Spinal cord (tissue), 10 donors: ENCODE data around the gene SF3B2. TPM values are rescaled to one million over a fixed set of nuclear protein-coding genes. Genes with fewer than 3 reads are reported as not detected.
A peak's percentile ranks its signal among the peaks of the same experiment; 100 is the strongest.

Source experiments
- DNase-seq, 6 donors: peaks; one replicate each; pipeline versions ENCODE4 v3.0.0 to v3.0.0-alpha.2; 2013 to 2015; ENCODE audit warnings: low spot score in 6 of 6, low read depth in 4 of 6
- H3K27ac ChIP-seq: one replicate; pipeline ENCODE4 v1.5.1; 2013; ENCODE audit warnings: low read depth, low read length, control low read depth
- H3K27me3 ChIP-seq: one replicate; pipeline ENCODE4 v1.6.1; 2013; ENCODE audit warnings: low read length; ENCODE audit not compliant: control insufficient read depth, insufficient read depth
- H3K36me3 ChIP-seq: one replicate; pipeline ENCODE4 v1.6.1; 2013; ENCODE audit warnings: low read length; ENCODE audit not compliant: control insufficient read depth, insufficient read depth
- H3K4me1 ChIP-seq: one replicate; pipeline ENCODE4 v1.6.1; 2013; ENCODE audit warnings: low read length; ENCODE audit not compliant: control insufficient read depth, insufficient read depth
- H3K4me3 ChIP-seq: one replicate; pipeline ENCODE4 v1.5.1; 2013; ENCODE audit warnings: low read depth, low read length, control low read depth
- H3K9me3 ChIP-seq: one replicate; pipeline ENCODE4 v1.6.1; 2013; ENCODE audit warnings: low read length; ENCODE audit not compliant: control insufficient read depth, insufficient read depth
- WGBS: methylation state at CpG from one replicate; pipeline ENCODE4 v1.1.5; 2013; ENCODE audit warnings: missing lambda C conversion rate; ENCODE audit not compliant: insufficient coverage; 5-methylcytosine and 5-hydroxymethylcytosine counted together
- polyA plus RNA-seq, 2 donors: library from polyadenylated mRNA; unstranded; fragments of 120-200 nt; gene quantifications; one replicate each; pipeline ENCODE4 v1.2.1, GENCODE V29; 2013; ENCODE audit not compliant: insufficient read length in 2 of 2
- total RNA-seq, 2 donors: library from RNA; depleted of rRNA in 1 of 2; stranded (reverse); fragments of 120-200 nt in 1 of 2; fragments of >200 nt in 1 of 2; gene quantifications; one replicate each; pipeline versions ENCODE4 v1.2.3 to v1.2.4, GENCODE V29; 2013 to 2014
- donor health status: healthy.

The SF3B2 gene
- total and polyA plus RNA-seq, 4 donors: 84.1 to 246 (median 196) TPM

- Histone ChIP-seq H3K4me3 (no peak overlapping the region), H3K27ac (no peak overlapping the region), H3K36me3 (peaks cover 74% of the 10 kb centered on the region), H3K9me3 (no peaks in the 10 kb centered on the region), H3K4me1 (no peaks in the 10 kb centered on the region), H3K27me3 (no peaks in the 10 kb centered on the region)
- DNase-seq: no peak
- WGBS: no CpG with 5 or more reads among the region's 2 CpGs
These were observed 10.2 kb downstream of the SF3B2 start for GRCh38 chr11:66062408-66062807.

GRCh38 chr11:66063900-66064299 lies 11.7 kb downstream of the SF3B2 start:
- no peaks in the 10 kb centered on the region for H3K9me3 ChIP-seq
- H3K36me3 ChIP-seq: peaks cover 74% of the 10 kb centered on the region
- no peak overlapping the region for H3K27ac ChIP-seq
- 100% methylated on average over 1 of the region's 2 CpGs for WGBS
- no peak overlapping the region for H3K4me3 ChIP-seq
- H3K4me1 ChIP-seq: peaks cover 12% of the 10 kb centered on the region
- no peaks in the 10 kb centered on the region for H3K27me3 ChIP-seq
- no peak for DNase-seq

GRCh38 chr11:66064571-66064970 lies 12.4 kb downstream of the SF3B2 start:
- Histone ChIP-seq H3K4me3 (no peak overlapping the region), H3K27ac (no peak overlapping the region), H3K9me3 (no peaks in the 10 kb centered on the region), H3K4me1 (peaks cover 18% of the 10 kb centered on the region), H3K36me3 (peaks cover 70% of the 10 kb centered on the region), H3K27me3 (no peaks in the 10 kb centered on the region)
- DNase-seq: no peak
- WGBS: no CpG with 5 or more reads among the region's 1 CpG

- Histone ChIP-seq H3K4me3 (no peak overlapping the region), H3K9me3 (no peaks in the 10 kb centered on the region), H3K27ac (no peak overlapping the region), H3K36me3 (peaks cover 50% of the 10 kb centered on the region), H3K27me3 (no peaks in the 10 kb centered on the region), H3K4me1 (peaks cover 25% of the 10 kb centered on the region)
- WGBS: 100% methylated on average over 1 of the region's 3 CpGs
- no peak for DNase-seq
These were observed 14.6 kb downstream of the SF3B2 start for GRCh38 chr11:66066751-66067150.

GRCh38 chr11:66067640-66068039 lies 15.5 kb downstream of the SF3B2 start:
- Histone ChIP-seq H3K4me3 (no peak overlapping the region), H3K36me3 (peaks cover 49% of the 10 kb centered on the region), H3K9me3 (no peaks in the 10 kb centered on the region), H3K27ac (no peak overlapping the region), H3K4me1 (peaks cover 25% of the 10 kb centered on the region), H3K27me3 (no peaks in the 10 kb centered on the region)
- WGBS: 67% methylated on average over 4 of the region's 4 CpGs
- no peak for DNase-seq

GRCh38 chr11:66068154-66068821 lies 16.1 kb downstream of the SF3B2 start:
- Histone ChIP-seq H3K27ac (peak overlapping the region; percentile 6), H3K4me3 (no peak overlapping the region), H3K27me3 (no peaks in the 10 kb centered on the region), H3K36me3 (peaks cover 46% of the 10 kb centered on the region), H3K4me1 (peaks cover 25% of the 10 kb centered on the region), H3K9me3 (no peaks in the 10 kb centered on the region)
- WGBS: 52% methylated on average over 11 of the region's 17 CpGs
- DNase-seq: peak in 4 of 6 donors; percentile 63 to 92 (median 84)

GRCh38 chr11:66068923-66069714 lies 17.0 kb downstream of the SF3B2 start:
- peak overlapping the region; percentile 83 for H3K27ac ChIP-seq
- H3K36me3 ChIP-seq: peaks cover 38% of the 10 kb centered on the region
- no peaks in the 10 kb centered on the region for H3K27me3 ChIP-seq
- H3K4me3 ChIP-seq: peak overlapping the region; percentile 45
- 71% methylated on average over 14 of the region's 14 CpGs for WGBS
- peaks cover 25% of the 10 kb centered on the region for H3K4me1 ChIP-seq
- no peaks in the 10 kb centered on the region for H3K9me3 ChIP-seq
- DNase-seq: peak in 2 of 6 donors; percentile 63 to 68

- Histone ChIP-seq H3K4me3 (peak within 1 kb of the TSS; percentile 65), H3K27me3 (no peaks in the 10 kb centered on the region), H3K9me3 (no peaks in the 10 kb centered on the region), H3K4me1 (peaks cover 25% of the 10 kb centered on the region), H3K27ac (peak within 1 kb of the TSS; percentile 83), H3K36me3 (peaks cover 41% of the 10 kb centered on the region)
- peak in 5 of 6 donors; percentile 51 to 91 (median 71) for DNase-seq
- under 1% methylated on average over 120 of the region's 120 CpGs for WGBS
These were observed 17.8 kb downstream of the SF3B2 start, which contains the start of gene PACS1 for GRCh38 chr11:66069715-66070603. Gene PACS1 (plus strand): TSS chr11:66070272. CDS start chr11:66070487, 215 bp downstream.
